ENCODE data around the gene MALAT1.
A peak's percentile ranks its signal among the peaks of the same experiment; 100 is the strongest.

MALAT1 gene

GRCh38 chr11:65545853-65546216 is 47.0 kb downstream of the MALAT1 start:
- Histone ChIP-seq H3K27me3 (ENCODE audit: low read length) (no peaks in the 10 kb centered on the region), H3K4me3 (ENCODE audit: insufficient read depth, low read length, poor library complexity, severe bottlenecking) (peak overlapping the region; percentile 45), H3K4me2 (ENCODE audit: low read depth, low read length, poor library complexity, severe bottlenecking) (peak overlapping the region; percentile 64), H2AFZ (ENCODE audit: low read depth, low read length, severe bottlenecking) (peak overlapping the region; percentile 73), H3K36me3 (ENCODE audit: low read length) (no peaks in the 10 kb centered on the region), H3K79me2 (ENCODE audit: insufficient read depth, low read length) (no peaks in the 10 kb centered on the region), H3K9me2 (replicated peaks; ENCODE audit: insufficient read depth, low read length) (no peaks in the 10 kb centered on the region), H3K9me3 (ENCODE audit: insufficient read depth, low read length) (no peaks in the 10 kb centered on the region), H3K27ac (ENCODE audit: low read depth, low read length) (peak overlapping the region; percentile 80), H3F3A (ENCODE audit: insufficient read depth) (peaks cover 11% of the 10 kb centered on the region), H3K9ac (ENCODE audit: low read length) (peak overlapping the region; percentile 54; the same call in 1 of the 2 replicates), H4K20me1 (ENCODE audit: low read depth, low read length) (no peaks in the 10 kb centered on the region)
- TF ChIP-seq EZH2phosphoT487 (conservative IDR thresholded peaks at IDR 0.05; ENCODE audit: low read length): no peak; the same call in 1 of the 2 replicates

- H3K9ac ChIP-seq (ENCODE audit: low read length): peak overlapping the region; percentile 54
- H3K4me3 ChIP-seq (ENCODE audit: insufficient read depth, low read length, poor library complexity, severe bottlenecking): peak overlapping the region; percentile 45
- H4K20me1 ChIP-seq (ENCODE audit: low read depth, low read length): no peaks in the 10 kb centered on the region
- peak overlapping the region; percentile 64 for H3K4me2 ChIP-seq (ENCODE audit: low read depth, low read length, poor library complexity, severe bottlenecking)
- H3K9me2 ChIP-seq (replicated peaks; ENCODE audit: insufficient read depth, low read length): no peaks in the 10 kb centered on the region
- no peaks in the 10 kb centered on the region for H3K79me2 ChIP-seq (ENCODE audit: insufficient read depth, low read length)
- peaks cover 11% of the 10 kb centered on the region for H3F3A ChIP-seq (ENCODE audit: insufficient read depth)
- H3K27me3 ChIP-seq (ENCODE audit: low read length): no peaks in the 10 kb centered on the region
- H2AFZ ChIP-seq (ENCODE audit: low read depth, low read length, severe bottlenecking): peak overlapping the region; percentile 73
- no peaks in the 10 kb centered on the region for H3K36me3 ChIP-seq (ENCODE audit: low read length)
- no peak for TF ChIP-seq EZH2phosphoT487 (conservative IDR thresholded peaks at IDR 0.05; ENCODE audit: low read length)
- no peak for TF ChIP-seq CTCF (IDR thresholded peaks at IDR 0.05; ENCODE audit: insufficient read depth, low read length, poor library complexity, severe bottlenecking)
- no peaks in the 10 kb centered on the region for H3K9me3 ChIP-seq (ENCODE audit: insufficient read depth, low read length)
- peak overlapping the region; percentile 80 for H3K27ac ChIP-seq (ENCODE audit: low read depth, low read length)
Observed at GRCh38 chr11:65546217-65546958, 47.5 kb downstream of the MALAT1 start.

- Histone ChIP-seq H3K4me3 (ENCODE audit: insufficient read depth, low read length, poor library complexity, severe bottlenecking) (no peak overlapping the region), H3K4me2 (ENCODE audit: low read depth, low read length, poor library complexity, severe bottlenecking) (peak overlapping the region; percentile 64), H3K9me3 (ENCODE audit: insufficient read depth, low read length) (no peaks in the 10 kb centered on the region), H3K27me3 (ENCODE audit: low read length) (no peaks in the 10 kb centered on the region), H4K20me1 (ENCODE audit: low read depth, low read length) (no peaks in the 10 kb centered on the region), H3K36me3 (ENCODE audit: low read length) (no peaks in the 10 kb centered on the region), H3K9ac (ENCODE audit: low read length) (no peak overlapping the region; the same call in 1 of the 2 replicates), H2AFZ (ENCODE audit: low read depth, low read length, severe bottlenecking) (no peak overlapping the region), H3K9me2 (replicated peaks; ENCODE audit: insufficient read depth, low read length) (no peaks in the 10 kb centered on the region), H3K79me2 (ENCODE audit: insufficient read depth, low read length) (no peaks in the 10 kb centered on the region), H3F3A (ENCODE audit: insufficient read depth) (peaks cover 11% of the 10 kb centered on the region), H3K27ac (ENCODE audit: low read depth, low read length) (no peak overlapping the region)
- TF ChIP-seq CTCF (IDR thresholded peaks at IDR 0.05; ENCODE audit: insufficient read depth, low read length, poor library complexity, severe bottlenecking) (no peak), EZH2phosphoT487 (conservative IDR thresholded peaks at IDR 0.05; ENCODE audit: low read length) (no peak)
Observed at GRCh38 chr11:65547446-65548125, 48.7 kb downstream of the MALAT1 start.

GRCh38 chr11:65548395-65548794 is 49.5 kb downstream of the MALAT1 start:
- Histone ChIP-seq H3K4me3 (ENCODE audit: insufficient read depth, low read length, poor library complexity, severe bottlenecking) (no peak overlapping the region), H3K9me3 (ENCODE audit: insufficient read depth, low read length) (no peaks in the 10 kb centered on the region), H3K4me2 (ENCODE audit: low read depth, low read length, poor library complexity, severe bottlenecking) (no peak overlapping the region), H3K27me3 (ENCODE audit: low read length) (no peaks in the 10 kb centered on the region), H4K20me1 (ENCODE audit: low read depth, low read length) (no peaks in the 10 kb centered on the region), H3K79me2 (ENCODE audit: insufficient read depth, low read length) (no peaks in the 10 kb centered on the region), H3K9ac (ENCODE audit: low read length) (no peak overlapping the region), H3F3A (ENCODE audit: insufficient read depth) (peaks cover 11% of the 10 kb centered on the region), H3K9me2 (replicated peaks; ENCODE audit: insufficient read depth, low read length) (no peaks in the 10 kb centered on the region), H2AFZ (ENCODE audit: low read depth, low read length, severe bottlenecking) (no peak overlapping the region), H3K27ac (ENCODE audit: low read depth, low read length) (no peak overlapping the region), H3K36me3 (ENCODE audit: low read length) (no peaks in the 10 kb centered on the region)
- TF ChIP-seq CTCF (IDR thresholded peaks at IDR 0.05; ENCODE audit: insufficient read depth, low read length, poor library complexity, severe bottlenecking) (no peak), EZH2phosphoT487 (conservative IDR thresholded peaks at IDR 0.05; ENCODE audit: low read length) (no peak)

Measured in SU-DHL-6 (cell line).